Osteoblast (primary cell): ENCODE measurements around the gene GPR6. TPM values are rescaled to one million over a fixed set of nuclear protein-coding genes. Genes with fewer than 3 reads are reported as not detected.

ENCODE experiments used
- DNase-seq: peaks from one replicate; pipeline ENCODE4 v3.0.0; 2011; ENCODE audit warnings: low spot score, mixed read lengths; ENCODE audit not compliant: insufficient read length; ENCODE audit errors: missing footprints
- H2AFZ ChIP-seq: 2 replicates; pipeline ENCODE4 v1.6.0; 2011; ENCODE audit warnings: mild to moderate bottlenecking, low read length
- H3K27ac ChIP-seq: 2 replicates; pipeline ENCODE4 v1.5.1; 2011; ENCODE audit warnings: mild to moderate bottlenecking, low read depth, low read length, moderate library complexity
- H3K27me3 ChIP-seq: 2 replicates; pipeline ENCODE4 v1.6.0; 2012; ENCODE audit warnings: mild to moderate bottlenecking, control low read depth, inconsistent platforms, low read length, moderate library complexity; ENCODE audit not compliant: insufficient read depth
- H3K36me3 ChIP-seq: 2 replicates; pipeline ENCODE4 v1.5.1; 2011; ENCODE audit warnings: mild to moderate bottlenecking, low read length, control low read depth, moderate library complexity; ENCODE audit not compliant: insufficient read depth
- H3K4me1 ChIP-seq: 2 replicates; pipeline ENCODE4 v1.5.1; 2011; ENCODE audit warnings: mild to moderate bottlenecking, low read length, control low read depth, moderate library complexity; ENCODE audit not compliant: insufficient read depth
- H3K4me2 ChIP-seq: 2 replicates; pipeline ENCODE4 v1.6.0; 2011; ENCODE audit warnings: mild to moderate bottlenecking, low read length; ENCODE audit not compliant: insufficient read depth
- H3K4me3 ChIP-seq: fragments of 200-600 bp; sonication (generic); 3 replicates; pipeline ENCODE4 v1.5.1; 2012; ENCODE audit warnings: mild to moderate bottlenecking, low read length, inconsistent platforms; ENCODE audit not compliant: insufficient read depth
- H3K79me2 ChIP-seq: 2 replicates; pipeline ENCODE4 v1.6.0; 2012; ENCODE audit warnings: mild to moderate bottlenecking, low read length, control low read depth, inconsistent platforms; ENCODE audit not compliant: insufficient read depth
- H3K9me3 ChIP-seq: 2 replicates; pipeline ENCODE4 v1.5.1; 2011; ENCODE audit warnings: low read depth, low read length, control low read depth
- H4K20me1 ChIP-seq: 2 replicates; pipeline ENCODE4 v1.6.0; 2012; ENCODE audit warnings: mild to moderate bottlenecking, low read length, control low read depth; ENCODE audit not compliant: insufficient read depth
- CTCF ChIP-seq: IDR thresholded peaks from 2 replicates; pipeline ENCODE4 v1.5.1; 2011; ENCODE audit warnings: mild to moderate bottlenecking, low read depth, low read length, moderate library complexity; ENCODE audit errors: extremely low read depth
- total RNA-seq: library from RNA; depleted of rRNA; stranded (reverse); fragments of >200 nt; gene quantifications from 2 replicates; pipeline ENCODE4 v1.2.3, GENCODE V29; 2012

GPR6 gene
- total RNA-seq, 1 donor = not detected

GRCh38 chr6:109999740-110000139 is 21.6 kb downstream of the GPR6 start:
- Histone ChIP-seq H3K9me3 (no peaks in the 10 kb centered on the region), H4K20me1 (no peaks in the 10 kb centered on the region), H3K4me3 (no peak overlapping the region), H3K4me2 (no peak overlapping the region), H2AFZ (no peak overlapping the region), H3K27me3 (peaks cover 3% of the 10 kb centered on the region), H3K4me1 (no peaks in the 10 kb centered on the region), H3K36me3 (no peaks in the 10 kb centered on the region), H3K79me2 (no peaks in the 10 kb centered on the region), H3K27ac (no peak overlapping the region)
- TF ChIP-seq CTCF = no peak
- no peak for DNase-seq

- DNase-seq = no peak
- H3K4me1 ChIP-seq = no peaks in the 10 kb centered on the region
- no peak overlapping the region for H3K27ac ChIP-seq
- no peaks in the 10 kb centered on the region for H3K9me3 ChIP-seq
- no peak for TF ChIP-seq CTCF
- no peaks in the 10 kb centered on the region for H4K20me1 ChIP-seq
- no peak overlapping the region for H3K4me3 ChIP-seq
- H3K27me3 ChIP-seq = peaks cover 4% of the 10 kb centered on the region
- no peaks in the 10 kb centered on the region for H3K36me3 ChIP-seq
- no peaks in the 10 kb centered on the region for H3K79me2 ChIP-seq
- H3K4me2 ChIP-seq = no peak overlapping the region
- H2AFZ ChIP-seq = no peak overlapping the region
These were observed 24.6 kb downstream of the GPR6 start for GRCh38 chr6:110002676-110003075.

- Histone ChIP-seq H3K4me1 (no peaks in the 10 kb centered on the region), H3K79me2 (no peaks in the 10 kb centered on the region), H2AFZ (no peak overlapping the region), H3K9me3 (no peaks in the 10 kb centered on the region), H4K20me1 (no peaks in the 10 kb centered on the region), H3K27me3 (peaks cover 2% of the 10 kb centered on the region), H3K4me3 (no peak overlapping the region), H3K4me2 (no peak overlapping the region), H3K27ac (no peak overlapping the region), H3K36me3 (no peaks in the 10 kb centered on the region)
- no peak for DNase-seq
- no peak for TF ChIP-seq CTCF
These were observed 35.3 kb downstream of the GPR6 start for GRCh38 chr6:110013386-110013785.

GRCh38 chr6:110015206-110015605 is 37.1 kb downstream of the GPR6 start:
- H2AFZ ChIP-seq = no peak overlapping the region
- no peaks in the 10 kb centered on the region for H3K4me1 ChIP-seq
- no peak overlapping the region for H3K4me3 ChIP-seq
- H3K27me3 ChIP-seq = no peaks in the 10 kb centered on the region
- no peaks in the 10 kb centered on the region for H3K36me3 ChIP-seq
- H3K4me2 ChIP-seq = no peak overlapping the region
- H3K79me2 ChIP-seq = no peaks in the 10 kb centered on the region
- no peak for TF ChIP-seq CTCF
- no peaks in the 10 kb centered on the region for H4K20me1 ChIP-seq
- DNase-seq = no peak
- no peak overlapping the region for H3K27ac ChIP-seq
- no peaks in the 10 kb centered on the region for H3K9me3 ChIP-seq
